Middle frontal gyrus (tissue), 1 donor: ENCODE results near the gene EPS8.

Source experiments
- DNase-seq: peaks from one replicate; pipeline ENCODE4 v3.0.0-alpha.2; 2015; ENCODE audit warnings: low spot score; ENCODE audit errors: extremely low spot score

Gene EPS8

DNA sequence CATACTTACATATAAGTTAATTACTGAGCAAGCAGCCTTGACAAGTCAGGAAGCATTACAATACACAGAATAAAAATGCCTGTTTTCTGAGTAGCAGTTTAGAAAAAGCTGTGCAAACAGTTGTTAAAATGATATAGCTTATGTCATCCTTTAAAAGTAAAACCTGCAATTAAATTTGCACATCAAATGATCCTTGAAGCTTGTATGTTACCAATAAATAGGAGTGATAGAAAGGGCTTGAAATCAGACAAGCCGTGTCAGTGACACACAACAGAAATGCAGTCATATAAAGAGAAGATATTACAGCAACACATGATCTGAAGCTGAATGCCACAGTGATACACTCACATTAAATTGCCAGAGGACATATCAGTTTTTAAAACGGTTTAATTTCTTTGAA is 70.0 kb downstream of the EPS8 start:
- DNase-seq = no peak

DNA sequence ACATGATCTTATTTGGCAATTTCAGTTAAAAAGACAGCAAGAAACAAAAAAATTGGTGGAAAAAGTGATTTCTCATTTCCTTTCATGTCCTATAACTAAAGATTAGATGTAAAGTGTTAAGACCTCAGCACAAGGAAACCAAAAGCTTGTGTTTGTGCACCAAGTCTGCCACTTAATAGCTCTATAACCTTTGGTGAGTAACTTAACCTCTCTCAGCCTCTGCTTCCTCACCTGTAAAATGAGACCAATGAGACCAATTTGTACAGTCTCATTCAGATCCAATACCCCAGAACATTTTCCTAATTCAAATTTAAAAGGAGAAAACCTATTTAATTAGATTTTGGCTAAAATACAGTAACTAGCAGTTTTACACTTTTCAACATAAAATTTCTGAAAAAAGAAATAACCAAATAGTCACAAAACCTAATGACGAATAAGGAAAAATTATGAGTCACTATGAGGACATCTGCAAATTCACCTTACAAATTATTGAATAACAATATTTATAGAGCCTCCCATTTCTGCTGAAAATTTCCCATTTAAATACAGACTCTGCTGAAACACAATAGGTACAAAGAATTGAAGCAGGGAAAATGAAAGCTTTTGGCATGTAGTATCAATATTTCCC is 71.1 kb downstream of the EPS8 start:
- no peak for DNase-seq

DNA sequence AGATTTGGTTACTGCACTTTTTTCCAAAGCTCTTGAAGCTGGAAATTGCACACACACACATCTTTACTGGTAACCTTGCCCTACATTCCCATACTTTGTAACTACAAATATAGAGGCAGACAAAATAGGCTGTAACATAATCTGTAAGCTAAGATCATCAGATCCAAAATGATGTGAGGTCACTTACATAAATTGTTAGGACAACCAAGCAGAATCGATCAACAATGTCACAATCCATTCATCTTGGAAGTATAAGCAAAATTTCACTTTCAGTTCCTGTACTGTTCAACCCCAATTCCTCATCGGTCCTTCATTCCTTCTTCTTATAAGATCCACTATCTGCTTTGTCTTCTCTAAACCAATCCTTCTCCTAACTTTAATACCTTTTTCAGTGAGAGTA is 72.6 kb downstream of the EPS8 start:
- no peak for DNase-seq

DNA sequence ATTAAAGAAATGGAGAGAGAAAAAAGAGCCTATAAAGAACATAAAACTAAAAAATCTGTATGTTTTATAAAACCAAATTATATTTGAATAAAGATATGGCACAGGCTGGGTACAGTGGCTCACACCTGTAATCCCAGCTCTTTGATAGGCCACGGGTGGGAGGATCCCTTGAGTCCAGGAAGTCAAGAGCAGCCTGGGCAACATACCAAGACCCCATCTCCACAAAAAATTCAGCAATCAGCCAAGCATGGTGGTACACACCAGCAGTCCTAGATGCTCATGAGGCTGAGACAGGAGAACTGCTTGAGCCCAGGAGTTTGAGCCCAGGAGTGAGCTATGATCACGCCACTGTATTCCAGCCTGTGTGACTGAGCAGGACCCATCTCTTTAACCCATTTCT is 74.9 kb downstream of the EPS8 start:
- no peak for DNase-seq

DNA sequence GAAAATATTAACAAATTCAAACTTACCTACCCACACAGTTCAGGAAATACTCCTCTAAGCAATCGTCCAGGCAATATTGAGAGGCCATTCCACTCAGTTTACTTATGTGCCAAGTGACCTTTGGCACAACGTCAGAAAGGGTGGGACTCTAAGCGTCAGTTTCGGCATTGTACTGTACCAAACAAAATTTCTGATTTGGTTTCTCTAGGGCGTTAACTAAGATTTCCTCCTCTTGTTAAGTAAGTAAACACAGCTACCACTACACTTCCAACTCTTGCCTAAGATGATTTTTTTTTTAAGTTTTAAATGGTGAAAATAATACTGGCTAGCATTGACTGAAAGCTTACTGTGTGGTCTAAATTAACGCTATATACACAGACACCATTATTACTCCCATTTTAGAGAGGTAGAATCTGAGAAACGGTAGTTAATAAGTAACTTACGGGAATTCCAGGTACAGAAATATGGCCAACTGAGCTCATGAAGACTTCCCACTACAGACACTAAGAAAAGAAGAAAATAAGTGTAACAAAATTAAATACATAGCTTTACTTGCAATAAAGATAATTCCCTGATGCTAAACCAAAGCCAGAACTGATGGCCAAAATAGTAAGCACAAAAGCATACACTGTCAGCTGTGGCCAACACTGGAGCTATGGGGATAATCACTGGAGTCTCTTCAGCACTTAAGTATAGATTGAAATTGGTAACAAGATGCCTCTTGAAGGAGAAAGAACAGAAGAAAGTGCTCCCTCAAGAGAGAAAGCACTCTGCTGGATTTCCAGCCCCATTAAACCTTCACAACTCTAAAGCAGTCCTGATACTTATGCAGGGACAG is 76.1 kb downstream of the EPS8 start:
- no peak for DNase-seq

DNA sequence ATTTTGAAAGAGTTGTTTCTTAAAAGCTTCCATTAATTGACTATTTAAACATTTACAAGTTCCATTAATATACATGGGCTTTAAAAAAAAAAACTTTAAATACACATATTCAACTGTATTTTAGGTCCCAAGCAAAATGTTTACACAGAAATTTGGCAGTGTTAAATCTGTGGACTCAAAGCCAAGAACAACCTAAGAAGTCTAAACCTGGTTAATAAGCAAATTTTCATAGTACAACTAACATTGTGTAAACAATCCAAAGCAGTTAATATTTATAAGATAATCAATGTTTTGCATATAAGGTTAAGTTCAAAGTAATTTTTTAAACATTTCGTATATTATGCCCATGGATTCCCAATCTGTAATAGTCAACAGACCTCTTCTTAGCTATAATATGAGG is 77.0 kb downstream of the EPS8 start:
- no peak for DNase-seq

DNA sequence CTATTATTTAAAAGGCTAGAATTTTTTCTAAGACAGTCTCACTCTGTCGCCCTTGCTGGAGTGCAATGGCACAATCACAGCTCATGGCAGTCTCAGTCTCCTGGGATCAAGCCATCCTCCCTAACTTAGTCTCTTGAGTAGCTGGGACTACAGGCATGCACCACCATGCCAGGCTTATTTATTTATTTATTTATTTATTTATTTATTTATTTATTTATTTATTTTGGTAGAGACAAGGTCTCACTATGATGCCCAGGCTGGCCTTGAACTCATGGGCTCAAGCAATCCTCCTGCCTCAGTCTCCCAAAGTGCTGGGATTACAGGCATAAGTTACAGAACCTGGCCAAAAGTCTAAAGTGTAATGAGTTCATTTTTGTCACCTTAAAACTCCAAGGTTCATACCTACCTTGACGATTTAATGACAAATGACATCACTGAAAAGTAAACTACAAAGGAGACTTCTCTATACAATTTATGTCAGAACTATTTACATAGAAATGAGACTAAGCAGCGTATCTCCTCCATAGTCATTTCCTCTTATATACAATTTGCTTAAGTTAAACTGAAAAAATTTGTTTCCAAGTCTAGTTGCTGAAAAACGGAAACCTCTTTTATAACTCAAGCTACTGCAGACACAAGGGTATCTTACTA is 78.2 kb downstream of the EPS8 start:
- no peak for DNase-seq

DNA sequence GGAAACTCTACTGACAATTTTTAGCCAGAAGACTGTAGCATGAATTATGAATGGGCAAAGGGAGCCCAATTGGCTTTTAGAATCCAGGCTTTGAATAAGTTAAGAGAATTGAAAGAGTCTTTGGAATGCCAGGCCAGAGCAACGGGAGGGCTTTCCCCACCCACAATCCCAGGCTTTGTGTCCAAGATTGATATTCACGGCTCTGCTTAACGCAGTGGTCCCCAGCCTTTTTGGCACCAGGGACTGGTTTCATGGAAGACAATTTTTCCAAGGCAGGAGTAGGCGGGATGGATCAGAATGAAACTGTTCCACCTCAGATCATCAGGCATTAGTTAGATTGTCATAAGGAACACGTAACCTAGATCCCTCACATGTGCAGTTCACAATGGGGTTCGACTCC is 79.6 kb downstream of the EPS8 start:
- DNase-seq = no peak

DNA sequence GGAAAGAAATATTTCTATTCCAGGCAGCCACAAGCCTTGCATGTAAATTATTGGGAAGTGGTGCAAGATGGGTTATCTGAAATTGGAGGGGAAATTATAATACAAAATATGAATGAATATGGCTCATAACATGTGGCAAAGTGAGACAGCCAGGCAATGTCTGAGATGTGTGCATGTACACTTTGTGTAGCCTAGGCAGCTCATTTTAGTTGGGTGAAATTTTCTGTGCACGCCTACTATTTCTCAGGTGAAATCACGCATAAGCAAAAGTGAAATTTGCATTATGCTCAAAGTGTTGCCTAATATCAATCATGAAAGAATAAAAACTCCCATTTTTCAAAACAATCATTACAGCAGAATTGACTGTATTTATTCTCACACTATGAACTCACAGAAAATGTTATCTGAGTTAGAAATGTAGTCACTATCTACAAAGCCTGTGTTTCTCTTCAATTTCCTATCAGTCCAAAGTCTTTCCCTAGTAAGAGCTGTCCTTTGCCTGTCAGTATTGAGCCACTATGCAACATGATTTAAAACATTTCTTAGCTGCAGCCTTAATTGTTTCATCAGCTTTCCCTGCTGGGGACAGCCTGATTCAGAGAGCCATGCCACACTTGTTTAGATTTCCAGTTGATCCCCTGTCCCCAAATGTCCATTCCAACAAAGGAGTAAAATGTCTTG is 80.7 kb downstream of the EPS8 start:
- DNase-seq = no peak

DNA sequence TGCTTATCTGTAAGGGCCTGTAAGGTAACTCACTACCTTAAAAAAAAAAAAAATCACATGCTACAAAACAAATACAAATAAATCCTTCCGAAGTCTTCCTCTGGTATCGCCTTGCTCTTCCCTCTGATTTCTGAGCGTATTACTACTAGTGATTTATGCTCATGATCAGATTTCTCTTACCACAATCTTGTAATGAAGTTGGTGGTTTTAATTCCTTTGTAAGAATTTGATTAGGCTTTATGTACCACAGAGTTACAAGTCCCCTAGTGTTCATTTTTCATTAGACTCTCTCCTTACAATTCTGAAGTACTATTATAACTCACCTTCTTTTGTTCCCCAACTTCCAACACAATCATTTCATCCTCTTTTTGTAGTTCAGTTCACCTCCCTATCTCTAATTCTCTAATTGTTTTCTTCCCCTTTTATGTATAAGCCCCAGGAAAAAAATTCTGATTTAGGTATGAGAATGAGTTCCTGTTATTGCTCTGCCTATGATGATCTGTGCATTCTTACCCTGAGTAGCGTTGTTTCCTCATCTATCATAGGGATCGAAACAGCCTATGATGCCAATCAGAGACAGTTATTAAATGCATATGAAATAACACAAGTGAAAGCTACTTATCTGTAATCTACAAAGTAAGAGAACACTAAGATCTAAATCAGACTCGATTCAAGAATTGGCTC is 81.5 kb downstream of the EPS8 start:
- no peak for DNase-seq

DNA sequence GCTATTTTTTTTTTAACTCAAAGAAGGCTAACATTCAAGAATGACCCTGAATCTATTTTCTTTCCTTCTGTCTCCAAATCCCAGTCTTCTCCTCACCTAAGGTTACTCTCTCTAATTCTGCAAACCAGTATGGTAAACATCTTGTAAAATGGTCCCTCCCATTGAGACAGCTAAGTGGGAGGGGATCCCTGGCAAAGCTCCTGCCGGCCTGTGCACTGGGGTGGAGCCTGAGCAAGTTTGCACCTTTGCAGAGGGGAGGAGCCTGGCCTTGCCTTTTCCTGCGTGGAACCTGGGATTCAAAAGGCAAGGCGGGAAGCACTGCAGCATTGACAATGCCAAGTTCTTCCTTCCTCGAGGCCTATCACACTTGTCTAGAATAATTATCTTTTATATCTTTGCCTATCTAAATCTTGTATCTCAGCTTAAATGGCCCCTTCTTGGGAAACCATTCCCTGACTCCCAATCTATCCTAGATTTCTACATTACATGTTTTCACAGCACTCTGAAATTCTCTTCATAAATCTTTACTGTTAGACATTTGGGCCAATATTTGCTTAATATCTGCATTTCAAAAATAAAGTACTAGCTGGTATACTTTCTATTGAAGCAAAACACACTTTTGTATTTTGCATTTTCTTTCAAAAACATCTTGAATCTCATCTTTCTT is 83.0 kb downstream of the EPS8 start:
- DNase-seq = no peak

DNA sequence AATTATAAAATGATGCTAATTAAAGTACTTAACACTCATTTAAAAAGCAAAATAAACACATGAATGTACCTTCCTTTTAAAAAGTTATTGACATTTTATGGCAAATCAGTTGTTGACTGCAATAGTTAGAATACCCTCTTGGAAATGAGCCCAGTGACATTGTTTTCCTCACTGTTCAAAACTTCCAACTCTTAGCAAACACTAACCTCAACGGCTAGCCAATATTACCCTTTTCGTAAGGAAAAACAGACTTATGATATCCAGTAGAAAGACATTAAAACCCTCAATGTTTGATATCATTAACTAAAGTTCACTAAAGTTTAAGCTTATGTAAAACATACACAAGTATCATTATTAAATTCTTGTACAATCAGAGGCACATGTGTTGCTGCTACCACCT is 83.6 kb downstream of the EPS8 start:
- DNase-seq = no peak

DNA sequence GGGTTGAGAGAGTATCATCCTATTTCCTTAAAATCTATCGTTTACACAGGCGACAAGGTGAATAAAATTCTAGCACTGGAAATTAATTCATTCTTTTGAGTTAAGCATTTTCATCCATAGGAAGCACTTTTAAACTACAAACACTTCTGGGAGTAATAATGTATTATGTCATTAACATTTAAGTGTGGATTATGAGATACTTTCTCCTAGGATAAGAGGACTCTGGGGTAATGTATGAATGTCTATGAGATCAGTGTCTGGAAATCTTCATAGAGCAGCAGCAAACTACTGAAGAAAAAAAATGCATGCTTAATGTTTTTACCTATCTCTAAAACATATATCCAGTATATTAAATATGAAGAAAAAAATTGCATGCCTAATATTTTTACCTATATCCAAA is 86.9 kb downstream of the EPS8 start:
- no peak for DNase-seq

DNA sequence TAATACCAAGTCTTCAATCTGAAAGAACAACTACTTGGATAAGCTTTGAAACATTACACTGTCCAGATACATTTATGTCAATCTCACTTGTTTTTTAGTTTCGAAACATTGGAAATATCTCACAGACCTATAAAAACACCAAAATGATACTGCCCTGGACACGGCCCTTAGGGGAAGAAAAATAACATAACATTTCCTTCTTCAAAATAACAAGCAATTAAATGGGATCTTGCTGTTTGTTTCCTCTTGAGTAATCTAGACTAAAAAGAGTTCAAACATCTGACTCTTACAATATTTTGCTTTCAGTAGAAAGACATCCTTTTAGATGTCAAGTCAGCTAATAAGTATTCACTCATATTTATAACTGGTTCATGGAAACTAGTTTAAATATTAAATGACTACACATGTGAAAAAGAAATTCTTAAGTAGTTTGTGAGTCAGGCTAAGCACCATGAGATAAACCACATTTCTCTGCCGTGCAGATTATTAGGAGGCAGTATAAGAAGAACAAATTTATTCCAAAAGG is 87.5 kb downstream of the EPS8 start:
- no peak for DNase-seq

DNA sequence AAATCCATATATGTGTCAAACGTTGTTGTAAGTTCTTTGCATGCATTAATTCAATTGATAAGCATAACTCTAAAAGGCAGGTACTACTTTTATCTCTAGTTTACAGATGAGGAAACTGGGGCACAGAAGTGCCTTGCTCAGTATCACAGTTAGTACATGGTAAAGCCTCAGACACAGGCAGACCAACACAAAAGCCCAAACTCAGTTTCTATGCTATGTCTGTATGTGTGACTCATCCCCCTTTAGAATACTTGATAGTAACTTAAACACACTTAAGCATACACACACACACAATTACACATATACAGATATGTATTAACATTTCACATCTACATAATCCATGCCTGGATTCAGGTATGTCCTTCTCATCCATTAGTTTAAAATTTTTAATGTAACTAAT is 88.0 kb downstream of the EPS8 start:
- DNase-seq = no peak

DNA sequence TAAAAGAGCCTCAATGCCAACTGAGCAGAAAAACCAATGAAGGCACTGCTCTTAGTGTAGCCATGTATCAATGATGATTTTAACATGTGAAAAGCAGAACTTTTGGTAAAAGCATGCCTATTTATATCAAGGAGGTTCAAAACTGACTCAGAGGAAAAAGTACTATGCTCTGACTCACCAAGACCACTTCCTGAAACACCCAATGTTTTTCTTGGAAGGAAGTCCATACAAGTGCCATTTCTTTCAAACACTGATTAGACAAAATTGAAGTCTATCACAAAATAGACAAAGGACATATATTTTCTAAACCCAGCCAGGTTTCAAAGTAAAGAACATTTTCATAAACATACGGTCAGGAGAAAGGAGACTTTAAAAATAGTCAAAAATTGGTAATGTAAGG is 88.6 kb downstream of the EPS8 start:
- no peak for DNase-seq

DNA sequence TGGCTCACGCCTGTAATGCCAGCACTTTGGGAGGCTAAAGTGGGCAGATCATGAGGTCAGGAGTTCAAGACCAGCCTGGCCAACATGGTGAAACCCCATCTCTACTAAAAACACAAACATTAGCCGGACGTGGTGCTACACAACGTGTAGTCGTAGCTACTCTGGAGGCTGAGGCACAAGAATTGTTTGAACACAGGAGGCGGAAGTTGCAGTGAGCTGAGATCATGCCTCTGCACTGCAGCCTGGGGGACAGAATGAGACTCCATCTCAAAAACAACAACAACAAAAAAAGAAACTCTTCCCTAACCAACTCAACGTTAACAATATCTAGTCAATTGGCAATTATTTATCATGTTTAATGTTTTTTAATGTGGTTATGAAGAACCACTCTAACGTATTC is 89.3 kb downstream of the EPS8 start:
- no peak for DNase-seq

DNA sequence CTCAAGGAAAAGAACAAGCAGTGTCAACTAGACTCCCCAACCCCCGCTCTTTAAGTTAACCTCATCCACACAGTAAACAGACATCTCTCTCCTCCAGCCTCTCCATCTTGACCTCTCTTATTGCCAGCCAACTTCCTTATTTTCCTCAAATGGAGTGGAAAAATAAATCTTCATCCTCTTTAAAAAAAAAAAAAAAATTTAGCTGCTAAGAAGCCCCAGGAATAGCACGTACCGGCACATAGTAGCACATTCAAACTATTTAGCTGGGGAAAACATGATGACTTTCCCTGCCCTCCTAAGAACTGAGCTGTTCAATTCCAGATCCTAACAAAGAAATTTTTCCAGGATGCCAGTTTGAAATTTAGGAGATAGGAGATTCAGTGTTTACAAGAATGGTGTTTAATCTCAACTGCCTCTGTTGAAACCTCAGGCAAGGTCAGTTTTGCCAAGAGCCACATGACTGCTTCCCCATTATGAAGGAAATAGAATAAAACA is 90.8 kb downstream of the EPS8 start:
- DNase-seq = no peak

DNA sequence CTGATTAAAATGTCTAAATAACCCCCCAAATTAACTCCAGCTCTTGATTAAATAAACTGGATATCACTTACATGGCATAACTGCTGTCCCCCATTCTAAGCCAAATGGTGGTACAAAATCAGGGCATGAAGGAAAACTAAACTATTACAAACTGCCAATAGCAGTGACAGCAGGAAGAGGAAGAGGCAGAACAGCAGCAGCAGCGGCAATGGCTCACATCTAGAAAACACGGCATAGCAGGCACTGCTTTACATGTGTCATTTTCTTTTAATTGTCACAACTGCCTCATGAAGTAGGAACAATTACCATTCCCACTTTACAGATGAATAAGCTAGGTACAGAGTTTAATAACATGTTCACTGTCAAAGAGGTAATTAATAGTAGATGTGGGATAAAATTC is 92.0 kb downstream of the EPS8 start:
- DNase-seq = no peak

DNA sequence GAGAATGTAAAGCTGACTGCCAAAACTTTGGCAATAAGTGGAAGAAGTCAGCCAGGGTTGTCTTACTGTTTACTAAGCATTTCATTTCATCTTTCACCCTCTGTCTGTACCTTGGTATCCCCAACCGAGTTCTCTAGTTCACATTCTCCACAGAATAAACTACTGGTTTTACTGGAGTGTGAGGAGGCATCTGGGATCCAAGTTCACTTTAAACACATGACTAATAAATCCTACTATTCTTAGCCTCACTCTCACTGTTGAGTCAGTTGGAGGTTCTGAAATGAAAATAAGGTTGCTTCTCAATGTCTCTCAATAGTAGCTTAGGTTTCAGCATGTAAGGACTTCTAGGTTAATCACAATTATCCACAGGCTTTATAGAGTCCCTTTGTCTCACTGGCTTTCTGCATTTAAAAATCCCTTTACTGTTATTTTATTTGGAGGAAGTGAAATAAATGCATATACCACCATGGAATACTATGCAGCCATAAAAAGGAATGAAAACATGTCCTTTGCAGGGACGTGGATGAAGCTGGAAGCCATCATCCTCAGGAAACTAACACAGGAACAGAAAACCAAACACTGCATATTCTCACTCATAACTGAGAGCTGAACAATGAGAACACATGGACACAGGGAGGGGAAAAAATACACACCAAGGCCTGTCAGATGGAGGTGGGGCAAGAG is 95.8 kb downstream of the EPS8 start:
- DNase-seq = no peak
